ENCODE results near the gene RAB31. TPM values are rescaled to one million over a fixed set of nuclear protein-coding genes. Genes with fewer than 3 reads are reported as not detected.

The RAB31 gene
- total RNA-seq, 4 donors from 2014 or later = 17.4 to 76.0 (median 45.0) TPM

DNA sequence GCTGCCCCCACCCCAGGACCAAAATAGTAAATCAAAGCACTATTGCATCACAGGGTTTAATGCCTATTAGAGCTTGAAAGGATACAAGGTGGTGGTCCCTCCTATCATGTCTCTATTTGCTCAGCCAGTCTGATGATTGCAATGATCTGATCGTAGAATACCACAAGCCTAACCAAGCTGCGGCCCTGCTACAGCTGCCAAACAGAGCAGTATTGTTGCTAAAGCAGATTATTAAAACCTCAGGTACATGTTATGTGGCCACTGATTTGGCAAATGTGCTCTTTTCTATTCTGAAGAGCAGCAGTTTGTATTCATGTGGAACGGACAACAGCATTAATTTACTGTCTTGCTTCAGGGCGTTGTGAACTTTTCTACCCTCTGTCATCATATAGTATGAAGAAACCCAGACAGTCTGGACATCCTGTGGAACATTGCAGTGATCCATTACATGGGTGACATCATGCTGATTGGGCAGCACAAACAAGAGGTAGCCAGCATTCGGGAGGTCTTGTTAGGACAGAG, 197.4 kb downstream of the RAB31 start:
- Histone ChIP-seq H3K36me3 (no peaks in the 10 kb centered on the region), H3K27ac (no peak overlapping the region), H3K4me1 (no peaks in the 10 kb centered on the region), H3K27me3 (no peaks in the 10 kb centered on the region), H3K9me3 (no peaks in the 10 kb centered on the region), H3K4me3 (no peak overlapping the region)
- 36 to 46% methylated on average over 5 of the region's 5 CpGs for WGBS, 2 donors
- no peak for TF ChIP-seq POLR2A (IDR thresholded peaks at IDR 0.05)
- TF ChIP-seq, protein P1, sequence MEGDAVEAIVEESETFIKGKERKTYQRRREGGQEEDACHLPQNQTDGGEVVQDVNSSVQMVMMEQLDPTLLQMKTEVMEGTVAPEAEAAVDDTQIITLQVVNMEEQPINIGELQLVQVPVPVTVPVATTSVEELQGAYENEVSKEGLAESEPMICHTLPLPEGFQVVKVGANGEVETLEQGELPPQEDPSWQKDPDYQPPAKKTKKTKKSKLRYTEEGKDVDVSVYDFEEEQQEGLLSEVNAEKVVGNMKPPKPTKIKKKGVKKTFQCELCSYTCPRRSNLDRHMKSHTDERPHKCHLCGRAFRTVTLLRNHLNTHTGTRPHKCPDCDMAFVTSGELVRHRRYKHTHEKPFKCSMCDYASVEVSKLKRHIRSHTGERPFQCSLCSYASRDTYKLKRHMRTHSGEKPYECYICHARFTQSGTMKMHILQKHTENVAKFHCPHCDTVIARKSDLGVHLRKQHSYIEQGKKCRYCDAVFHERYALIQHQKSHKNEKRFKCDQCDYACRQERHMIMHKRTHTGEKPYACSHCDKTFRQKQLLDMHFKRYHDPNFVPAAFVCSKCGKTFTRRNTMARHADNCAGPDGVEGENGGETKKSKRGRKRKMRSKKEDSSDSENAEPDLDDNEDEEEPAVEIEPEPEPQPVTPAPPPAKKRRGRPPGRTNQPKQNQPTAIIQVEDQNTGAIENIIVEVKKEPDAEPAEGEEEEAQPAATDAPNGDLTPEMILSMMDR (IDR thresholded peaks at IDR 0.05) = no peak
- intact Hi-C loops (cut with DNase I) = no loop called here
- DNase-seq = no peak

DNA sequence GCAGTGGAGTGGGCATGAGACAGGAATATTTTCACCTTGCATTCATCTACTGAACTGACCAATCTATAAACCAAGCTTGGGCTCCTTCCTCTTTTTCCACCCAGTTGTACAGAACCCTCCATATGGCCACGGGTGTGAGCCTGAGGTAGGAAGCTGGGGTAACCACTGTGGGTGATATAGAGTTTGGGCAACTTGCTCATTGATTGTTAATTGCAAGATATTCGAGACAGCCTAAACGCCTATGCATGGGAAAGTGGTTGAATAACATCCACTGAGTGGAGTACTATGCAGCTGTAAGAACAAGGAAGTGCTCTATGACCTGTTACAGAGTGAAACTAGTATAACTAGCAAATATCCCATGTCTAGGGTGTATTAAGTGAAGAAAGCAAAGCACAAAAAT, 198.4 kb downstream of the RAB31 start:
- no peaks in the 10 kb centered on the region for H3K27me3 ChIP-seq
- no peaks in the 10 kb centered on the region for H3K9me3 ChIP-seq
- no peak for TF ChIP-seq POLR2A (IDR thresholded peaks at IDR 0.05)
- TF ChIP-seq, protein P1 (IDR thresholded peaks at IDR 0.05) = no peak
- DNase-seq = no peak
- intact Hi-C loops (cut with DNase I) = no loop called here
- H3K36me3 ChIP-seq = no peaks in the 10 kb centered on the region
- no peaks in the 10 kb centered on the region for H3K4me1 ChIP-seq
- 71 to 86% methylated on average over 3 of the region's 3 CpGs for WGBS, 2 donors
- no peak overlapping the region for H3K27ac ChIP-seq
- no peak overlapping the region for H3K4me3 ChIP-seq

DNA sequence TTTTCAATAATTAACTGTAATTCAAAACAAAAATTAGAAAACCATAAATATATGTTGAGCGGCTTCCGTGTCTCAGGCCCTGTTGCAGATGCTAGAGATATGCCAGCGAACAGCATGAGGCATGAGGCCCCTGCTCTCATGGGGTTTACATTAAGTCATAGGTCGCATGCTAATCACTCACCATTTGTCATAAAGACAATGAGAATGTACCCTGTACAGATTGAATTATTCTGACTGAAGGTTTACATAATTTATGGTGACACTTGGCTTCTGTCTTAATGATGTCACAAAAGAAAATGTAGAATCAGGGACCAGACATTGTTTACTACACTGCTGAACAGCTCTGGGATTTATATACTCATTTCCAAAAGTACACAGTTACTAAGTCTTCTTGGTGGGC, 199.8 kb downstream of the RAB31 start:
- 84 to 90% methylated on average over 4 of the region's 4 CpGs for WGBS, 2 donors
- no peaks in the 10 kb centered on the region for H3K9me3 ChIP-seq
- no peaks in the 10 kb centered on the region for H3K27me3 ChIP-seq
- H3K4me3 ChIP-seq = no peak overlapping the region
- intact Hi-C loops (cut with DNase I) = no loop called here
- TF ChIP-seq, protein P1 (IDR thresholded peaks at IDR 0.05) = no peak
- no peak for TF ChIP-seq POLR2A (IDR thresholded peaks at IDR 0.05)
- H3K4me1 ChIP-seq = peaks cover 0 to 3% (median 2%) of the 10 kb centered on the region in 3 donors
- H3K36me3 ChIP-seq = no peaks in the 10 kb centered on the region
- no peak for DNase-seq
- no peak overlapping the region for H3K27ac ChIP-seq

DNA sequence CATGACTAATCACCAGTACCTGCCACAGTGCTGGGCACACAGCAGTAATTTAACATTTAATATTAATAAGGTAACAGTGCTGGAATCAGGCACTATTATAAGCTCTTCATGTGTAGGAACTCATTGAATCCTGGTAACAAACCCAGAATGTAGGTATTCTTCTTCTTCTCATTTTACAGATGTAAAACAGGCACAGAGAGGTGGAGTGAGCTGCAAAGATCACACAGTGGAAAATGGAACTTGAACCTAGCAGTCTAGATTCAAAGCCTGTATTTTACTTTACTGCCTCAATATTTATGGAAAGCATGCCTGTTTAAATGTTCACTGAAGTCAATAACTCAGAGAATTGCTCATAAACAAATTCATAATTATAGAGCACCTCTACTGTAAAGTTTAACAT, 202.0 kb downstream of the RAB31 start:
- TF ChIP-seq, protein P1 (IDR thresholded peaks at IDR 0.05) = no peak
- Histone ChIP-seq H3K4me1 (peaks cover 0 to 8% (median 6%) of the 10 kb centered on the region in 3 donors), H3K27me3 (no peaks in the 10 kb centered on the region), H3K36me3 (no peaks in the 10 kb centered on the region), H3K9me3 (no peaks in the 10 kb centered on the region), H3K4me3 (no peak overlapping the region), H3K27ac (no peak overlapping the region)
- intact Hi-C loops (cut with DNase I) = no loop called here
- DNase-seq = no peak

GRCh38 chr18:9910661-9911060, 202.6 kb downstream of the RAB31 start:
- no peak for DNase-seq
- WGBS, 2 donors = 88 to 94% methylated on average over 2 of the region's 2 CpGs
- no peaks in the 10 kb centered on the region for H3K27me3 ChIP-seq
- H3K4me1 ChIP-seq = peaks cover under 1 to 12% (median 6%) of the 10 kb centered on the region in 3 donors
- H3K27ac ChIP-seq = no peak overlapping the region
- no peaks in the 10 kb centered on the region for H3K9me3 ChIP-seq
- intact Hi-C loops (cut with DNase I) = no loop called here
- TF ChIP-seq POLR2A (IDR thresholded peaks at IDR 0.05) = no peak
- TF ChIP-seq, protein P1 (IDR thresholded peaks at IDR 0.05) = no peak
- no peak overlapping the region for H3K4me3 ChIP-seq
- H3K36me3 ChIP-seq = no peaks in the 10 kb centered on the region
